ENCODE measurements around the gene STAB2.
A peak's percentile ranks its signal among the peaks of the same experiment; 100 is the strongest.

The STAB2 gene

GRCh38 chr12:103586132-103586531, 941 bp upstream of the STAB2 start:
- DNase-seq (ENCODE audit: low spot score) (no peak), FAIRE-seq (no peak)

GRCh38 chr12:103588680-103589079, 1.6 kb downstream of the STAB2 start:
- no peak for FAIRE-seq
- DNase-seq (ENCODE audit: low spot score): no peak

GRCh38 chr12:103589517-103589916, 2.4 kb downstream of the STAB2 start:
- FAIRE-seq (no peak), DNase-seq (ENCODE audit: low spot score) (no peak)

GRCh38 chr12:103590271-103590670, 3.2 kb downstream of the STAB2 start:
- no peak for DNase-seq (ENCODE audit: low spot score)
- FAIRE-seq: no peak

GRCh38 chr12:103596981-103597380, 9.9 kb downstream of the STAB2 start:
- DNase-seq (ENCODE audit: low spot score) (no peak), FAIRE-seq (no peak)

GRCh38 chr12:103599274-103599673, 12.2 kb downstream of the STAB2 start:
- FAIRE-seq (no peak), DNase-seq (ENCODE audit: low spot score) (no peak)

- DNase-seq (ENCODE audit: low spot score) (no peak), FAIRE-seq (no peak)
These were observed 14.1 kb downstream of the STAB2 start for GRCh38 chr12:103600967-103601728.

GRCh38 chr12:103620395-103620794, 33.3 kb downstream of the STAB2 start:
- no peak for FAIRE-seq
- DNase-seq (ENCODE audit: low spot score): no peak

GRCh38 chr12:103623716-103624115, 36.6 kb downstream of the STAB2 start:
- DNase-seq (ENCODE audit: low spot score): no peak
- no peak for FAIRE-seq

GRCh38 chr12:103626498-103626897, 39.4 kb downstream of the STAB2 start:
- DNase-seq (ENCODE audit: low spot score): peak; percentile 71
- FAIRE-seq: peak; percentile 84

- FAIRE-seq (no peak), DNase-seq (ENCODE audit: low spot score) (no peak)
These were observed 40.2 kb downstream of the STAB2 start for GRCh38 chr12:103627189-103627855.

GRCh38 chr12:103632554-103633216, 45.6 kb downstream of the STAB2 start:
- no peak for FAIRE-seq
- peak; percentile 34 for DNase-seq (ENCODE audit: low spot score)

GRCh38 chr12:103634732-103635131, 47.7 kb downstream of the STAB2 start:
- FAIRE-seq (no peak), DNase-seq (ENCODE audit: low spot score) (no peak)

- FAIRE-seq (no peak), DNase-seq (ENCODE audit: low spot score) (no peak)
These were observed 48.3 kb downstream of the STAB2 start for GRCh38 chr12:103635419-103635818.

GRCh38 chr12:103637021-103637420, 49.9 kb downstream of the STAB2 start:
- no peak for DNase-seq (ENCODE audit: low spot score)
- no peak for FAIRE-seq

GRCh38 chr12:103637429-103637828, 50.4 kb downstream of the STAB2 start:
- no peak for DNase-seq (ENCODE audit: low spot score)
- FAIRE-seq: no peak

GRCh38 chr12:103639983-103640382, 52.9 kb downstream of the STAB2 start:
- no peak for DNase-seq (ENCODE audit: low spot score)
- no peak for FAIRE-seq

GRCh38 chr12:103640410-103640809, 53.3 kb downstream of the STAB2 start:
- DNase-seq (ENCODE audit: low spot score) (no peak), FAIRE-seq (no peak)

- DNase-seq (ENCODE audit: low spot score) (no peak), FAIRE-seq (no peak)
These were observed 53.8 kb downstream of the STAB2 start for GRCh38 chr12:103640831-103641230.

- FAIRE-seq (no peak), DNase-seq (ENCODE audit: low spot score) (no peak)
These were observed 55.3 kb downstream of the STAB2 start for GRCh38 chr12:103642240-103642864.

- no peak for FAIRE-seq
- no peak for DNase-seq (ENCODE audit: low spot score)
These were observed 58.1 kb downstream of the STAB2 start for GRCh38 chr12:103645202-103645601.

GRCh38 chr12:103647267-103647666, 60.2 kb downstream of the STAB2 start:
- FAIRE-seq (no peak), DNase-seq (ENCODE audit: low spot score) (peak; percentile 81)

All from RCC 7860 (cell line).